Endothelial cell of umbilical vein (primary cell): ENCODE data around the gene MREG. TPM values are rescaled to one million over a fixed set of nuclear protein-coding genes. Genes with fewer than 3 reads are reported as not detected.
A peak's percentile ranks its signal among the peaks of the same experiment; 100 is the strongest.

Source experiments
- BruUV-seq: library from RNA; stranded (reverse); fragments of 400-500 nt; replicated peaks from 2 replicates; lab custom pipeline; 2021; lab: Mats Ljungman, UMichigan
- CTCF ChIA-PET: fragments of 300-600, 350-600 bp; sonication (Branson Sonifier 250); formaldehyde crosslinking; loops from one replicate; lab custom pipeline; 2021; ENCODE audit warnings: antibody characterized with exemption, inconsistent platforms; lab: Charles Lee
- POLR2A ChIA-PET: fragments of 300-600, 350-600 bp; sonication (Branson Sonifier 250); formaldehyde crosslinking; loops from one replicate; lab custom pipeline; 2021; ENCODE audit warnings: antibody characterized with exemption, inconsistent platforms; lab: Charles Lee
- DNase-seq: peaks from one replicate; pipeline ENCODE4 v3.0.0-alpha.2; 2011; ENCODE audit warnings: low read depth, low spot score
- FAIRE-seq: peaks from 2 replicates; lab custom pipeline; 2011; peaks lifted over from hg19 to GRCh38; lab: Jason Lieb, UNC
- H2AFZ ChIP-seq: 2 replicates; pipeline ENCODE4 v1.6.0; 2012; ENCODE audit warnings: low read depth, low read length, control low read depth, inconsistent platforms
- H3K27ac ChIP-seq: 2 replicates; pipeline ENCODE4 v1.5.1; 2011; ENCODE audit warnings: low read depth, mild to moderate bottlenecking, control low read depth, low read length, moderate library complexity; ENCODE audit not compliant: insufficient read depth
- H3K27me3 ChIP-seq, 2 experiments: 2 replicates each; pipeline versions ENCODE4 v1.6.0 to v1.6.1; 2011; ENCODE audit warnings: low read length in 2 of 2, mixed read lengths in 1 of 2; ENCODE audit not compliant: control insufficient read depth in 2 of 2, insufficient read depth in 2 of 2
- H3K36me3 ChIP-seq, 2 experiments: 2 replicates in 1 of 2; 3 replicates in 1 of 2; pipeline ENCODE4 v1.5.1; 2011; ENCODE audit warnings: low read length in 2 of 2, mild to moderate bottlenecking in 1 of 2, moderate library complexity in 1 of 2; ENCODE audit not compliant: control insufficient read depth in 2 of 2, insufficient read depth in 2 of 2; ENCODE audit errors: extremely low read depth in 1 of 2
- H3K4me1 ChIP-seq: 3 replicates; pipeline ENCODE4 v1.5.1; 2011; ENCODE audit warnings: mild to moderate bottlenecking, low read length; ENCODE audit not compliant: control insufficient read depth, insufficient read depth; ENCODE audit errors: extremely low read depth
- H3K4me2 ChIP-seq: 2 replicates; pipeline ENCODE4 v1.6.1; 2011; ENCODE audit warnings: low read length, control low read depth, mixed read lengths; ENCODE audit not compliant: insufficient read depth
- H3K4me3 ChIP-seq, 3 experiments: fragments of 200-600 bp in 1 of 3; sonication (generic), shearing (Covaris generic) in 1 of 3; replicated peaks in 1 of 3; 2 replicates each; pipeline ENCODE4 v1.5.1; 2011 to 2016; ENCODE audit warnings: control low read depth in 3 of 3, low read length in 3 of 3, mild to moderate bottlenecking in 2 of 3, inconsistent platforms in 1 of 3, low read depth in 1 of 3, moderate library complexity in 1 of 3; ENCODE audit not compliant: insufficient read depth in 1 of 3
- H3K79me2 ChIP-seq: 2 replicates; pipeline ENCODE4 v1.6.0; 2012; ENCODE audit warnings: low read length, inconsistent platforms; ENCODE audit not compliant: control insufficient read depth, insufficient read depth
- H3K9ac ChIP-seq: replicated peaks from 2 replicates; pipeline ENCODE3; 2011; ENCODE audit warnings: low read length, control low read depth; ENCODE audit not compliant: insufficient read depth; ENCODE audit errors: extremely low read depth
- H3K9me1 ChIP-seq: replicated peaks from 3 replicates; pipeline ENCODE4 v1.6.0; 2011; ENCODE audit warnings: mild to moderate bottlenecking, low read length; ENCODE audit not compliant: control insufficient read depth, insufficient read depth; ENCODE audit errors: extremely low read depth
- H3K9me3 ChIP-seq: replicated peaks from 2 replicates; pipeline ENCODE4 v1.5.1; 2012; ENCODE audit warnings: low read length, inconsistent platforms; ENCODE audit not compliant: control insufficient read depth, insufficient read depth
- H4K20me1 ChIP-seq: replicated peaks from 2 replicates; pipeline ENCODE3; 2011; ENCODE audit warnings: mild to moderate bottlenecking, low read length; ENCODE audit not compliant: control insufficient read depth, insufficient read depth; ENCODE audit errors: extremely low read depth
- CTCF ChIP-seq, 2 donors: IDR thresholded peaks; 1 replicate in 1 of 2; 2 replicates in 1 of 2; pipeline ENCODE4 v1.5.1; 2011; ENCODE audit warnings: low read length in 2 of 2, mild to moderate bottlenecking in 2 of 2, moderate library complexity in 2 of 2, control low read depth in 1 of 2, inconsistent platforms in 1 of 2, low read depth in 1 of 2; ENCODE audit not compliant: insufficient read depth in 1 of 2; ENCODE audit errors: extremely low read depth in 1 of 2
- EZH2 ChIP-seq: IDR thresholded peaks from 2 replicates; pipeline ENCODE4 v1.6.1; 2012; ENCODE audit warnings: borderline replicate concordance, low read depth, mild to moderate bottlenecking, moderate library complexity, low read length, inconsistent platforms; ENCODE audit not compliant: severe bottlenecking
- FOS ChIP-seq: IDR thresholded peaks from 2 replicates; pipeline ENCODE4 v1.6.1; 2011; ENCODE audit warnings: mild to moderate bottlenecking, low read length, moderate library complexity, borderline replicate concordance; ENCODE audit not compliant: insufficient read depth
- GATA2 ChIP-seq: IDR thresholded peaks from 2 replicates; pipeline ENCODE4 v1.7.0; 2011; ENCODE audit warnings: low read depth, mild to moderate bottlenecking, moderate library complexity, mixed read lengths, low read length; ENCODE audit not compliant: insufficient read length, insufficient read depth
- JUN ChIP-seq: IDR thresholded peaks from 2 replicates; pipeline ENCODE4 v1.6.1; 2011; ENCODE audit warnings: borderline replicate concordance, low read depth; ENCODE audit not compliant: insufficient read length, insufficient read depth
- MAX ChIP-seq: IDR thresholded peaks from 2 replicates; pipeline ENCODE4 v1.6.1; 2011; ENCODE audit not compliant: insufficient read depth, insufficient read length
- MYC ChIP-seq: IDR thresholded peaks from one replicate; pipeline ENCODE4 v1.6.1; 2011; ENCODE audit warnings: mild to moderate bottlenecking, low read depth, low read length
- POLR2A ChIP-seq: IDR thresholded peaks from 2 replicates; pipeline ENCODE4 v1.6.1; 2012; ENCODE audit warnings: low read depth, mild to moderate bottlenecking, control low read depth, low read length
- POLR2AphosphoS5 ChIP-seq: IDR thresholded peaks from 2 replicates; pipeline ENCODE4 v1.6.1; 2012; ENCODE audit warnings: low read depth, mild to moderate bottlenecking, control low read depth, low read length, moderate library complexity; ENCODE audit not compliant: insufficient read depth
- dilution Hi-C: fragments of 300-500 bp; cut with MboI; formaldehyde crosslinking; loops from one replicate; pipeline ENCODE4 v1.15.0; 2019; ENCODE audit warnings: low sequenced_read_pairs; ENCODE audit not compliant: extremely low pct_ligation_motif_present
- intact Hi-C: fragments of 100-400 bp; cut with micrococcal nuclease; formaldehyde crosslinking; loops from one replicate; pipeline ENCODE4 v1.10.0; 2022
- polyA plus RNA-seq, 4 experiments: library from polyadenylated mRNA; depleted of rRNA in 3 of 4; stranded (reverse) in 3 of 4; unstranded in 1 of 4; fragments of >200 nt; gene quantifications; 2 replicates each; pipeline versions ENCODE4 v1.2.1 to v1.2.3, GENCODE V29; 2011 to 2012; ENCODE audit warnings: missing spikeins in 1 of 4
- total RNA-seq: library from RNA; stranded (reverse); gene quantifications from 2 replicates; pipeline ENCODE4 v1.2.3, GENCODE V29; 2021

MREG gene
- total and polyA plus RNA-seq, 2 donors (not counting 3 experiments of a cell fraction or from before 2014, with no cell fraction given): 0.41 to 3.9 TPM

DNA sequence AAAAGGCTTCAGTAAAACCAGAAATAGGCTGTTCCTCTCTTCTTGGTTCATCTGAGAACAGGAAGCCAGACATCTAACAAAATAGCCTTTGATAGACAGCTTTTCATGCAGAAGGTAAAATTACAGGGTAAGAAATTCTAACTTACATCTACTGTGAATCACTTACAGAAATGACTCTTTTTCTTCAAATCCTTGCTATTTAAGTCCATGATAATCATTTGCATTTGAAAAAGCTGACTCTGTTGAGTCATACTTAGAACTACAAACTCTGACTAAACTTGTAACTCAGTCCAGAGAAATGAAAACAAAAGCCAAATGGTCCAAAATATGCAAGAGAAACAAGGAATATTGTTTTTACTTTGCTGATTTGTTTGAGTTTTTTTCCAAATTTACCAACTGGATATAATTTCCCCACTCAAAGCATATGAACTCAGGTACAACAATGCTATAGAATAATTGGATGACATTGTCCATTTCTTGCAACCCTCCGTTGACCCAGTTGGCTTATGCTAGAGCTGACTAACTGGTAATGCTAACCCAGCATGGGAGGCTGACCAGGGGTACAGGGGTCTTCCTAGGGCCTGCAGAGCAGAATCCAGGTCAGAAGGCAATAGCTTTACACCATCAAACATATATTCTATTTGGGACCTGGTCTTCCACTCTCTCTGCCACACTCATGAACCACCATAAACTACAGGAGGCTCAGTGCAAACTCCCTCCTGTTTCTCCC lies 18.8 kb upstream of the MREG start:
- Histone ChIP-seq H3K9me1 (no peaks in the 10 kb centered on the region), H3K79me2 (no peaks in the 10 kb centered on the region), H2AFZ (no peak overlapping the region), H3K4me2 (no peak overlapping the region), H3K27me3 (no peaks in the 10 kb centered on the region), H3K9ac (no peak overlapping the region), H3K27ac (no peak overlapping the region), H3K36me3 (no peaks in the 10 kb centered on the region), H3K9me3 (no peaks in the 10 kb centered on the region), H3K4me1 (no peaks in the 10 kb centered on the region), H3K4me3 (no peak overlapping the region), H4K20me1 (no peaks in the 10 kb centered on the region)
- POLR2A ChIA-PET: no interaction called here
- DNase-seq: no peak
- CTCF ChIA-PET: interaction anchor here (0.7 to 3.6 kb wide), 7 partner anchors 9 to 82 kb away, joined by 3 to 19 read pairs (median 4); partner anchors contain the start of gene XRCC5
- dilution Hi-C loops (no loop called here), intact Hi-C loops (no loop called here)
- BruUV-seq: no TSS peak
- TF ChIP-seq POLR2A: no peak
- no peak for TF ChIP-seq CTCF (IDR thresholded peaks at IDR 0.05; ENCODE audit: extremely low read depth in 1 of 2, insufficient read depth in 1 of 2, low read depth in 1 of 2, low read length in 2 of 2)
- TF ChIP-seq FOS: peak; percentile 47
- TF ChIP-seq EZH2: no peak
- no peak for TF ChIP-seq POLR2AphosphoS5
- no peak for TF ChIP-seq MYC
- TF ChIP-seq MAX: no peak
- no peak for TF ChIP-seq GATA2
- no peak for TF ChIP-seq JUN
- FAIRE-seq: no peak
